ENCODE measurements around the gene CNTN4. TPM values are rescaled to one million over a fixed set of nuclear protein-coding genes. Genes with fewer than 3 reads are reported as not detected.

The CNTN4 gene
- total RNA-seq, 1 donor from 2014 or later, result 5.2 TPM

- Histone ChIP-seq H3K4me2 (no peak overlapping the region), H3K36me3 (no peaks in the 10 kb centered on the region), H3K27ac (no peak overlapping the region), H3K4me1 (no peaks in the 10 kb centered on the region), H4K20me1 (ENCODE audit: low read depth) (no peaks in the 10 kb centered on the region), H2AFZ (replicated peaks) (no peak overlapping the region), H3F3A (ENCODE audit: low read depth) (no peaks in the 10 kb centered on the region), H3K4me3 (no peak overlapping the region), H3K79me2 (ENCODE audit: low read depth) (no peaks in the 10 kb centered on the region), H3K9ac (no peak overlapping the region), H3K27me3 (no peaks in the 10 kb centered on the region), H3K9me3 (ENCODE audit: low read depth) (no peaks in the 10 kb centered on the region)
- Mint-ChIP-seq H3K4me3 (no peak overlapping the region), H3K9me3 (peaks cover 6% of the 10 kb centered on the region), H3K4me1 (peaks cover 10% of the 10 kb centered on the region), H3K36me3 (peaks cover 2% of the 10 kb centered on the region), H3K27ac (no peak overlapping the region), H3K27me3 (ENCODE audit: insufficient read depth, low read depth) (no peaks in the 10 kb centered on the region)
- TF ChIP-seq EZH2phosphoT487 (IDR thresholded peaks at IDR 0.05), result no peak
- no peak for TF ChIP-seq EZH2 (IDR thresholded peaks at IDR 0.05)
- TF ChIP-seq, protein P1, sequence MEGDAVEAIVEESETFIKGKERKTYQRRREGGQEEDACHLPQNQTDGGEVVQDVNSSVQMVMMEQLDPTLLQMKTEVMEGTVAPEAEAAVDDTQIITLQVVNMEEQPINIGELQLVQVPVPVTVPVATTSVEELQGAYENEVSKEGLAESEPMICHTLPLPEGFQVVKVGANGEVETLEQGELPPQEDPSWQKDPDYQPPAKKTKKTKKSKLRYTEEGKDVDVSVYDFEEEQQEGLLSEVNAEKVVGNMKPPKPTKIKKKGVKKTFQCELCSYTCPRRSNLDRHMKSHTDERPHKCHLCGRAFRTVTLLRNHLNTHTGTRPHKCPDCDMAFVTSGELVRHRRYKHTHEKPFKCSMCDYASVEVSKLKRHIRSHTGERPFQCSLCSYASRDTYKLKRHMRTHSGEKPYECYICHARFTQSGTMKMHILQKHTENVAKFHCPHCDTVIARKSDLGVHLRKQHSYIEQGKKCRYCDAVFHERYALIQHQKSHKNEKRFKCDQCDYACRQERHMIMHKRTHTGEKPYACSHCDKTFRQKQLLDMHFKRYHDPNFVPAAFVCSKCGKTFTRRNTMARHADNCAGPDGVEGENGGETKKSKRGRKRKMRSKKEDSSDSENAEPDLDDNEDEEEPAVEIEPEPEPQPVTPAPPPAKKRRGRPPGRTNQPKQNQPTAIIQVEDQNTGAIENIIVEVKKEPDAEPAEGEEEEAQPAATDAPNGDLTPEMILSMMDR (IDR thresholded peaks at IDR 0.05), result no peak
- DNase-seq (ENCODE audit: low spot score), result no peak
These were observed 56.0 kb downstream of the CNTN4 start for GRCh38 chr3:2154621-2155020.

DNA sequence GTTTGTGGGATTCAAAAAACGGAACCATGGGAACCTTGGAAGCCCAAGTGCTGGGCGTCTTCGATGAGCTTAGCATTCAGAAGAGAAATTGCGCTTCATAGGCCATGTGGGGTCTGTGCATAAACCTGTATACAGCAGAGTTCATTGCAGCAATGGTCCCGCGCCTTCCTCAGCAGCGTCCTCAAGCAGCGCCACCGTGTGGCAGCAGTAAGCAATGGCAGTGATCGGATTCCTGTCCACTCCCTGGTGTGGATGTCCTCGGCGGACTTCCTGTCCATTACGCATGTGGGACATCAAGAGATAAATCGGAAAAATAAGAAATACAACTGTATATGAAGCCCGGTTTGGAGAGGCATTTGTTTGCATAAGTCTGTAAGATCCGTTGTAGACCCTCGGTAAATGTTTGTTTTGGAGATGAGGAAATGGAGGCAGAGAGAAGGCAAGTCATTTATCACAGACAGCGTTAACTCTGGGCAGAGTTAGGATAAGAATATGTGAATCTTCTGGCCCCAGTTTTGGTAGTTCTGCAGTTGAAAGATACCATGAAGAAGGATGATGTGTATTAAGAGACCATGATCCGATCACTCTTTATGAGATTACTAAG lies 57.7 kb downstream of the CNTN4 start:
- TF ChIP-seq, protein P1 (IDR thresholded peaks at IDR 0.05), result peak; percentile 96
- no peak for TF ChIP-seq EZH2phosphoT487 (IDR thresholded peaks at IDR 0.05)
- no peaks in the 10 kb centered on the region for H3K4me1 ChIP-seq

DNA sequence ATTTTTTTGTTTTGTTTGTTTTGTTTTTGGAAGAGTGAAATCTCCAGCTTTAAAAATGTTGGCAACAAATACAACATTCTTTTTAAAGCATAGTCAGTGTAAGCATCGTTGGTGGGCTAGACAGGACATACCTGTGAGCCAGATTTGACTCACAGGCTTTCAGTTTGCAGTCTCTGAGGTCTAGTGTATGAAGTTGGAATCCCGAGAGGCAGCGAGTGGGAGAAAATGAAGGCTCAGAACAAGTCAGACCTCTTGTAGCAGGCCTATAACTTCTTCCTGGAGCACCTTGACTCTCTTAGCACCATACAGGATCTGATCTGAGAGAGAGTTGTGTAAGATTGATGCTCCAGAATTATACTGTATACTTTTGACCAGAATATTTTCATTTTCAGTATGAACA lies 60.2 kb downstream of the CNTN4 start:
- Histone ChIP-seq H3K79me2 (ENCODE audit: low read depth) (no peaks in the 10 kb centered on the region), H3F3A (ENCODE audit: low read depth) (no peaks in the 10 kb centered on the region), H3K27me3 (no peaks in the 10 kb centered on the region), H3K27ac (no peak overlapping the region), H3K4me1 (no peaks in the 10 kb centered on the region), H3K4me3 (no peak overlapping the region), H3K9me3 (ENCODE audit: low read depth) (no peaks in the 10 kb centered on the region), H4K20me1 (ENCODE audit: low read depth) (no peaks in the 10 kb centered on the region), H3K4me2 (no peak overlapping the region), H2AFZ (replicated peaks) (no peak overlapping the region), H3K9ac (no peak overlapping the region), H3K36me3 (no peaks in the 10 kb centered on the region)
- peaks cover 3% of the 10 kb centered on the region for H3K9me3 Mint-ChIP-seq
- H3K4me1 Mint-ChIP-seq, result peaks cover 10% of the 10 kb centered on the region
- no peak for TF ChIP-seq EZH2phosphoT487 (IDR thresholded peaks at IDR 0.05)
- TF ChIP-seq EZH2 (IDR thresholded peaks at IDR 0.05), result no peak
- TF ChIP-seq, protein P1 (IDR thresholded peaks at IDR 0.05), result no peak
- no peak for DNase-seq (ENCODE audit: low spot score)
- H3K4me3 Mint-ChIP-seq, result no peak overlapping the region
- H3K27me3 Mint-ChIP-seq (ENCODE audit: insufficient read depth, low read depth), result no peaks in the 10 kb centered on the region
- no peak overlapping the region for H3K27ac Mint-ChIP-seq
- no peaks in the 10 kb centered on the region for H3K36me3 Mint-ChIP-seq

More for the DNA sequence above, 57.7 kb downstream of the CNTN4 start:
- H3K27me3 Mint-ChIP-seq (ENCODE audit: insufficient read depth, low read depth), result no peaks in the 10 kb centered on the region
- Histone ChIP-seq H3K4me3 (no peak overlapping the region), H4K20me1 (ENCODE audit: low read depth) (no peaks in the 10 kb centered on the region), H2AFZ (replicated peaks) (peak overlapping the region; percentile 66), H3K27me3 (no peaks in the 10 kb centered on the region), H3K36me3 (no peaks in the 10 kb centered on the region), H3K9me3 (ENCODE audit: low read depth) (no peaks in the 10 kb centered on the region), H3K79me2 (ENCODE audit: low read depth) (no peaks in the 10 kb centered on the region), H3K9ac (no peak overlapping the region), H3K4me2 (peak overlapping the region; percentile 43), H3F3A (ENCODE audit: low read depth) (no peaks in the 10 kb centered on the region), H3K27ac (no peak overlapping the region)
- H3K4me3 Mint-ChIP-seq, result no peak overlapping the region
- peaks cover 10% of the 10 kb centered on the region for H3K4me1 Mint-ChIP-seq
- H3K36me3 Mint-ChIP-seq, result no peaks in the 10 kb centered on the region
- DNase-seq (ENCODE audit: low spot score), result peak; percentile 80
- peaks cover 3% of the 10 kb centered on the region for H3K9me3 Mint-ChIP-seq
- no peak overlapping the region for H3K27ac Mint-ChIP-seq
